ENCODE measurements around the gene MAN2C1.
"Not testable (repeated sequence)": the region's sequence is repeated elsewhere in the genome, so short reads cannot be mapped to it uniquely, and the experiment has no call there.

Gene MAN2C1

GRCh38 chr15:75361361-75361988 is 6.9 kb downstream of the MAN2C1 start:
- DNase-seq (ENCODE audit: low read depth, low spot score) = no peak

- DNase-seq (ENCODE audit: low read depth, low spot score) = no peak
Measured at GRCh38 chr15:75360856-75361255, 7.6 kb downstream of the MAN2C1 start.

- no peak for DNase-seq (ENCODE audit: low read depth, low spot score)
Measured at GRCh38 chr15:75360391-75360790, 8.0 kb downstream of the MAN2C1 start.

- DNase-seq (ENCODE audit: low read depth, low spot score) = no peak
Measured at GRCh38 chr15:75359537-75360250, 8.7 kb downstream of the MAN2C1 start.

GRCh38 chr15:75358771-75359536 is 9.5 kb downstream of the MAN2C1 start:
- no peak for DNase-seq (ENCODE audit: low read depth, low spot score)

- DNase-seq (ENCODE audit: low read depth, low spot score) = no peak
Measured at GRCh38 chr15:75357976-75358673, 10.3 kb downstream of the MAN2C1 start.

GRCh38 chr15:75356517-75356916 is 11.9 kb downstream of the MAN2C1 start:
- no peak for DNase-seq (ENCODE audit: low read depth, low spot score)

GRCh38 chr15:75356006-75356405 is 12.4 kb downstream of the MAN2C1 start:
- DNase-seq (ENCODE audit: low read depth, low spot score) = no peak

GRCh38 chr15:75355369-75355768 is 13.0 kb downstream of the MAN2C1 start:
- no peak for DNase-seq (ENCODE audit: low read depth, low spot score)

GRCh38 chr15:75354454-75354853 is 14.0 kb downstream of the MAN2C1 start:
- no peak for DNase-seq (ENCODE audit: low read depth, low spot score)

- DNase-seq (ENCODE audit: low read depth, low spot score) = no peak
Measured at GRCh38 chr15:75353604-75354003, 14.8 kb downstream of the MAN2C1 start.

GRCh38 chr15:75352186-75353080 is 16.0 kb downstream of the MAN2C1 start:
- no peak for DNase-seq (ENCODE audit: low read depth, low spot score)

GRCh38 chr15:75350601-75351361 is 17.6 kb downstream of the MAN2C1 start:
- DNase-seq (ENCODE audit: low read depth, low spot score) = no peak

- no peak for DNase-seq (ENCODE audit: low read depth, low spot score)
Measured at GRCh38 chr15:75349851-75350588, 18.4 kb downstream of the MAN2C1 start.

GRCh38 chr15:75349351-75349669 is 19.1 kb downstream of the MAN2C1 start:
- not testable (repeated sequence) for DNase-seq (ENCODE audit: low read depth, low spot score)

- DNase-seq (ENCODE audit: low read depth, low spot score) = peak; percentile 30
Measured at GRCh38 chr15:75348562-75349350, 19.7 kb downstream of the MAN2C1 start.

GRCh38 chr15:75348034-75348561 is 20.3 kb downstream of the MAN2C1 start:
- peak; percentile 39 for DNase-seq (ENCODE audit: low read depth, low spot score)

- DNase-seq (ENCODE audit: low read depth, low spot score) = peak; percentile 70
Measured at GRCh38 chr15:75347222-75348033, 21.0 kb downstream of the MAN2C1 start.

Measured in astrocyte of the hippocampus (primary cell).